ENCODE measurements around the gene SLC30A1. TPM values are rescaled to one million over a fixed set of nuclear protein-coding genes. Genes with fewer than 3 reads are reported as not detected.

SLC30A1 gene
- total RNA-seq, 1 experiment from 2014 or later: 9.7 TPM

- Histone ChIP-seq H3K4me1 (ENCODE audit: control insufficient read depth in 1 of 2, insufficient read depth in 2 of 2, low read length in 2 of 2) (peaks cover 11 to 15% of the 10 kb centered on the region in 2 experiments; a peak in 2 of 4 replicates), H3K9me2 (ENCODE audit: insufficient read depth) (no peaks in the 10 kb centered on the region)
- POLR2A ChIA-PET: no interaction called here
Observed at GRCh38 chr1:211546543-211546942, 32.4 kb downstream of the SLC30A1 start.

GRCh38 chr1:211543025-211543424, 35.9 kb downstream of the SLC30A1 start:
- RAD21 ChIA-PET (ENCODE audit: low non-redundant PET in 1 of 2, low total read pairs in 2 of 2, uncharacterized antibody in 2 of 2, unreplicated experiment in 2 of 2): no interaction called here
- no peak overlapping the region for H3K9ac ChIP-seq (ENCODE audit: low read length)

More at GRCh38 chr1:211546543-211546942, 32.4 kb downstream of the SLC30A1 start:
- no peaks in the 10 kb centered on the region for H3K36me3 ChIP-seq (ENCODE audit: control insufficient read depth in 1 of 2, insufficient read depth in 2 of 2, low read length in 2 of 2)
- H3K79me2 ChIP-seq (ENCODE audit: insufficient read depth, low read length): no peaks in the 10 kb centered on the region
- DNase-seq (ENCODE audit: low read depth, low spot score): no peak
- no peaks in the 10 kb centered on the region for H3K9me3 ChIP-seq (ENCODE audit: control insufficient read depth in 1 of 2, insufficient read depth in 1 of 2, low read depth in 1 of 2, low read length in 2 of 2)
- H4K20me1 ChIP-seq (ENCODE audit: insufficient read depth): no peaks in the 10 kb centered on the region
- H3K27me3 ChIP-seq (ENCODE audit: insufficient read depth, low read length): no peaks in the 10 kb centered on the region
- BruUV-seq (replicated peaks): no TSS peak
- intact Hi-C loops (cut with micrococcal nuclease): no loop called here
- H3K4me2 ChIP-seq (ENCODE audit: low read length): no peak overlapping the region
- RAD21 ChIA-PET (ENCODE audit: low non-redundant PET in 1 of 2, low total read pairs in 2 of 2, uncharacterized antibody in 2 of 2, unreplicated experiment in 2 of 2): no interaction called here
- TF ChIP-seq ZFX (IDR thresholded peaks at IDR 0.05) (no peak), RAD21 (IDR thresholded peaks at IDR 0.05; ENCODE audit: low read depth) (no peak), CBX3 (IDR thresholded peaks at IDR 0.05; ENCODE audit: low read depth) (no peak), CTCF (IDR thresholded peaks at IDR 0.05 in 2 of 3, conservative IDR thresholded peaks at IDR 0.05 in 1 of 3; ENCODE audit: borderline replicate concordance in 1 of 3, insufficient read depth in 1 of 3, low read depth in 2 of 3, low read length in 2 of 3) (no peak), POLR2A (IDR thresholded peaks at IDR 0.05; ENCODE audit: borderline replicate concordance, extremely low read depth, insufficient read depth, insufficient read length) (no peak)
- no peak for ATAC-seq
- CTCF ChIA-PET: no interaction called here
- H2AFZ ChIP-seq (ENCODE audit: low read depth, low read length, poor library complexity, severe bottlenecking): no peak overlapping the region
- no peak overlapping the region for H3K4me3 ChIP-seq (replicated peaks in 1 of 2; ENCODE audit: low read depth in 1 of 2, low read length in 2 of 2)
- no peak overlapping the region for H3K27ac ChIP-seq (ENCODE audit: low read depth, low read length)
- no peak overlapping the region for H3K9ac ChIP-seq (ENCODE audit: low read length)

More at GRCh38 chr1:211543025-211543424, 35.9 kb downstream of the SLC30A1 start:
- Histone ChIP-seq H3K27ac (ENCODE audit: low read depth, low read length) (no peak overlapping the region), H3K27me3 (ENCODE audit: insufficient read depth, low read length) (no peaks in the 10 kb centered on the region), H3K4me3 (replicated peaks in 1 of 2; ENCODE audit: low read depth in 1 of 2, low read length in 2 of 2) (no peak overlapping the region), H4K20me1 (ENCODE audit: insufficient read depth) (no peaks in the 10 kb centered on the region), H3K9me2 (ENCODE audit: insufficient read depth) (no peaks in the 10 kb centered on the region), H3K79me2 (ENCODE audit: insufficient read depth, low read length) (no peaks in the 10 kb centered on the region), H3K4me2 (ENCODE audit: low read length) (no peak overlapping the region), H3K9me3 (ENCODE audit: control insufficient read depth in 1 of 2, insufficient read depth in 1 of 2, low read depth in 1 of 2, low read length in 2 of 2) (no peaks in the 10 kb centered on the region), H3K36me3 (ENCODE audit: control insufficient read depth in 1 of 2, insufficient read depth in 2 of 2, low read length in 2 of 2) (no peaks in the 10 kb centered on the region), H2AFZ (ENCODE audit: low read depth, low read length, poor library complexity, severe bottlenecking) (no peak overlapping the region), H3K4me1 (ENCODE audit: control insufficient read depth in 1 of 2, insufficient read depth in 2 of 2, low read length in 2 of 2) (peaks cover 10 to 14% of the 10 kb centered on the region in 2 experiments; a peak in 2 of 4 replicates)
- CTCF ChIA-PET: interaction anchor here (1.0 to 2.4 kb wide), 2 partner anchors 28 to 106 kb away, joined by 3 to 6 read pairs; no protein-coding TSS in a partner anchor
- TF ChIP-seq MAX (IDR thresholded peaks at IDR 0.05) (no peak), ZBTB33 (IDR thresholded peaks at IDR 0.05; ENCODE audit: extremely low read depth, insufficient replicate concordance, low read length) (no peak), RAD21 (IDR thresholded peaks at IDR 0.05; ENCODE audit: low read depth) (peak; percentile 14; the same call in 1 of the 2 replicates)
- no peak for DNase-seq (ENCODE audit: low read depth, low spot score)
- BruUV-seq (replicated peaks): no TSS peak
- ATAC-seq: peak; percentile 65
- POLR2A ChIA-PET: no interaction called here
- intact Hi-C loops (cut with micrococcal nuclease): no loop called here

Measured in HCT116 (cell line).